GM18508 (cell line): ENCODE measurements around the gene BARD1.
"Not testable (repeated sequence)": the region's sequence is repeated elsewhere in the genome, so short reads cannot be mapped to it uniquely, and the experiment has no call there.

Experiments
- ATAC-seq: cut with Tn5 transposase; IDR thresholded peaks from one replicate; pipeline ENCODE4 v1.9.1; 2021; ENCODE audit warnings: moderate number of reproducible peaks; ENCODE audit not compliant: insufficient read depth, unreplicated experiment

The BARD1 gene

DNA sequence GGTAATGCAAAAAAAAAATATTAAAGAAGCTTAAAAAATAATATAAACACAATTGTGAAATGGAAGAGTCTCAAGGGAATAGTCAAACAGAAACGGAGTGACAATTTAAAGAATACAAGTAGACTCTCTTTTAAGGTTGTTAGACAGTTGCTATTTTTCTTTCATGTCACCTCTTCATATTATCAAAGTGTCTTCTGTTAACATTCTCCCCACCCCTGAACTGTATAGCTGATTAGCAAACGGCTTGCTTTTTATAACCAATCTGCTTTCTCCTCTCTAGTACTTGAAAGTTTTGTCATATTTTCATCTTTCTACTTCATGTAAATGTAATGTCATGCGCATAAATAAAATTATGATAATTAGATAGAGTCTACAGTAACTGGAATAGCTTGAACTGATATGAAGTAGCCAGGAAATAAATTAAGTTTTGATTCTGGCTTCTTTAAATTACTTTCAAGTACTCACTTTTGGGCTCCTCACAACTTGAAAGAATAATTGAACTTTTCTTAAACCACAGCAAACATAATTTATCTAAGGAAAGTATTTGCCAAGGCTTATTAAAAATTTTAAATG lies 37.0 kb downstream of the BARD1 start:
- ATAC-seq = no peak

DNA sequence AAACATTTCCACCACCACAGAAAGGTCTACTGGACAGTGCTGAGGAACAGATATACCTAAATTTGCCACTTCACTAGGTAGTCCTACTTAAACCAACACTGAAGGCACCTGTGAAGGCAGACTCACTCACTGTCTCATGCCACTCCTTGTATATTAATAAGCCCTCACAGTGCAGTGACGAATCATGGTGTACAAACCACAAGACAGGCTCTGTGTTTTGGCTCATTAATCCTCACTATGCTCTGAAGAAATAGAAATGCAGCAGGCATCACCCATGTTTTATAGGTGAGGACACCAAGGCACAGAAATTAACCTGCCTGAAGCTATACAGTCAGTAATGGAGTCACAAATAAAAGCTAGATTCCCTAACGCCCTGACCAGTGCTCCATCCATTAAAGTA lies 44.3 kb downstream of the BARD1 start:
- ATAC-seq = no peak

DNA sequence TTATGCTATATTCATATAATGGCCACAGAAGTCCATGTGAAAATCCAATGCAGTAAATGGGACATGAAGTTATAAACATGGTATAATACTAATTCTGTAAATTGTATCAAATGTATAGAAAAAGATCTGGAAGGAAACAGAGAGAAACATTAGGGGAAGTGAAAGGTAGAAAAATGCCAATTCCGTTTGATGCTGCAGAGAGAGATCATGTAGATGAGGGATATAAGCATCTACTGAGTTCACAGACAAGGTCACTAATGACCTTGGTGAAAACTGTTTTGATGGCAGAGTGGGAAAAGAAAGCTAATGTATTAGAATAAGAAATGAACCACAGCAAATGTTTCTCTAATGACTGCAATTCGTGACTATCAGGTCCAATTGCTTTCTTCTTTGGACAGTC lies 56.0 kb downstream of the BARD1 start:
- no peak for ATAC-seq

DNA sequence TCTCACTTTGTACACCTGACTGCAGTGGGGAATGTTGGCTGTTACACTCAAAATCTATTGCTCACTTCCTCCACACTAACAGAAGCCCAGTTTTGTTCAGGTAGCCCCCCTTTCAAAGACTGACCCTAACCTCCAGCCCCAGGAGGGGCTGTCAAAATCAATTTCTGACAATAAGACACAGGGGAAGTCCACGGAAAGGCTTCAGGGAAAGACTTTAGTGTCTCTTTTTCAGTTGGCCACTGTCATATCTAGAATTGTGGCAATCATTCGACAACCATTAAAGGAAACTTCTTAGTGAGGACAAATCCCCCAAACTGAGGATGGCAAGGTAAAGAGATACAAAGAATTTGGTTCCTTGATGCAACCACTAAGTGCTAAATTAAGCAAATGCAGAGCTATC lies 59.0 kb downstream of the BARD1 start:
- no peak for ATAC-seq

DNA sequence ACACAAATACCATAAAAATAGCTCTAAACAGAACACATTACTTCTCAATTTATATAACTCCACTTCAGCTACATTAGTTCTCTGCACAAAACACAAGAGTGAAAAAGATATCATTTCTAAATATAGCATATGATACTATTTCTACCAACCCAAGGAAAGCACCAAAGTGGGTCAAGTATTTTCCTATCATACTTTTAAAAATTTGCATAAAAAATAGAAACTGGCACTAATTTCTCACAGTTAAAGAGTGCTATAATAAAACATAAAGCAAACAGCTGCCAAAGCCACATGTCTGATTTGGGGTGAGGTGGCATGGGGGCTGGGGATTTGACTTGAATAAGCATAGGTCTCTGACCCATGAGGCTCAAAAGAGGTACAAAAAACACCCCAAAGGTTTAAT lies 61.5 kb downstream of the BARD1 start:
- ATAC-seq = peak; percentile 65

DNA sequence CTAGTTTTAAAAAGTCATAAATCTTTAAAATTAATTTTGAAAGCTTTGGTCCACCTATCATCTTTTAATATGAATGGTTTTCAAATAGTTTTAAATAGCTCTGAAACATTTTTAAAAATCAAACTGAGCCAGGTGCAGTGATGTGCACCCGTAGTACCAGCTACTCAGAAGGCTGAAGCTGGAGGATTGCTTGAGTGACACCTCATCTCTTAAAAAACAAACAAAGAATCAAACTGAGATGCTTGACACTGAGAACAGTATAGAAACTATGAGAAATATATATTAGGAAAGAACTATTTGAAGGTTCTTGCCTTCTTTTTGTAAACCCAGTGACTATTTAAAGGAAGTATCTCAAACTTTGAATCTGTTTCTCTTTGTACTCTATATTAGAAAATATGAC lies 67.4 kb downstream of the BARD1 start:
- no peak for ATAC-seq

DNA sequence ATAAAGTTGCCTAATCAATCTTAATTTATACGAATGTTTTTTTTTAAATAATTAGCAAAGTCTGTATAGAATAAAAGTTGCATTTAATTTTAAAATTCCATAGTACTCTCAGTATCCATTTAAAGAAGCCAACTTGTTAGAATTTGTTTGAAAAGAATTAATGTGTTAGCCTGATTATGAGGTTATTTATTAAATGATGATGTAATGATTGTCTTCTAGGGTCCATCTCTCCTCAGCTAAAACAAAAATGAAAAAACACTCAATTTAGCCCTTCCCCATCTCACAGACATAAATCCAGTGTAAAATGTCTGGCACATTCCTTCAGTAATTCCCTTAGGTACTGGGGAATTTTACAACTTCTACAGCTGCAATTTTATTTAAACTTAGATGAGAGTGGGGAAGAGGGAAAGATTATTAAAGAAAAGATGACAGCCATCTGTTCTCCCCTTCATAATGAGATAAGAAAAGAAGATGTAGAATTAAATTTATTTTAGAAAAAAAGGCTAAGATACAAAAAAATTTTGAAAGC lies 68.6 kb downstream of the BARD1 start:
- ATAC-seq = no peak

DNA sequence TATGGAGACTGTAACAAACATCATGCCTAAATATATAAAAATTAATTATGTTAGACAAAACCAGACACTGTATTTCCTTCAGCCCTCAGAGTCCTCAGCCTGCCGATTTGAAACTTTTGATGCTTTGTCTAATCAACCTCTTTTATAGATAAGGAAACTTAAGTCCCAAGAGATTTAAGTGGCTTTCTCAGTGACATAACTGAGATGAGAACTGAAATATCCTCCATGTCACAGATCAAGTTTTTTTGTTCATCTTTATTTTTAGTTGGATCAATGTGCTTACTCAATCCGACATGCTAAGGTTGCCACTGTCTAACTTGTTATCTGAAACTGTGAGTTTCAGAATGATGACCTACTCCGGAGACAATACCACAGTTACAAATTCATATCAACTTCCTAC lies 72.3 kb downstream of the BARD1 start:
- ATAC-seq = peak; percentile 96

DNA sequence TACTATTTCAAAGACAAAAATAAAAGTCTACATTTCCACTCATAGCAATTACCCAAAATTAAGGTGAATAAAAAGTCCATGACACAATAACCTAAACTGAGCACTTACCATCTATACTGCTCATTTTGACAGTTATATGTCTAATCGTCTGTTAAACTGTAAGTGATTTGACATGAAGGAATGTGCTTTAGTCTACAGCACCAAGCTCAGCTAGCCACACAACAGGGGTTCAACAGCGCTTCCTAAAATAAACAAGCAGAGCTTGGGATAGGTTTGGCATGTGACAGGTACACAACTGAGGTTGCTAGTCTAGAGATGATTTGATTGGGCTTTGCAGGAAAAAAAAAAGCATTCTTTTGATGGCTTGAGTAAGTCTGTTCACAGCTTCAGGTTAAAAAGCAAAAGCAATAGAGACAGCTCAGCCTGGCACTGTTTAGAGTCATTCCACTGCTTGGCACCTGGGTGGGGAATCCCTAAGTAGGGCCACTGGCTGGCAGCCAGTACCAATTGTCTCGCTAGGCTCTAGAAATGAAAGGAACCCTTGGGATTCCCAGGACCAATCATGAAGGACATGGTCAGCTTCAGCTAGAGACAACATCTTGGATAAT lies 78.6 kb downstream of the BARD1 start:
- ATAC-seq = peak; percentile 48

DNA sequence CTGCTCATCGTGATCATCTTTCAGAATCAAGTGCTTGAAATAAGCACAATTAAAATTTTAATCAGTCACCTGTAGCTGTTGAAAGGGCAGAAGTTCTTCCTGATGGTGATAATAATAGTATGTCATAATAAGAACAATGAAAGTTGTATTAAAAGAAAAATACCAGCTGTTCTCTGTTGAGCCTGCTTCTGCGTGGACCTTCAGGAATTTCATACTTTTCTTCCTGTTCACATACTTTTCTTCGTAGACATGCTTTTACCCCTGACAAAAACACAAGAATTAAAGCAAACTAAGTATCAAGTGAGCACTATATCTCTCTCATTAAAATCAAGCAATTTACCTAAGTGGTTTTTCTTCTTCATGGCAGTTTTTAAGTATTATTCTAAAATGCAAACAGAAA lies 79.2 kb downstream of the BARD1 start:
- no peak for ATAC-seq

DNA sequence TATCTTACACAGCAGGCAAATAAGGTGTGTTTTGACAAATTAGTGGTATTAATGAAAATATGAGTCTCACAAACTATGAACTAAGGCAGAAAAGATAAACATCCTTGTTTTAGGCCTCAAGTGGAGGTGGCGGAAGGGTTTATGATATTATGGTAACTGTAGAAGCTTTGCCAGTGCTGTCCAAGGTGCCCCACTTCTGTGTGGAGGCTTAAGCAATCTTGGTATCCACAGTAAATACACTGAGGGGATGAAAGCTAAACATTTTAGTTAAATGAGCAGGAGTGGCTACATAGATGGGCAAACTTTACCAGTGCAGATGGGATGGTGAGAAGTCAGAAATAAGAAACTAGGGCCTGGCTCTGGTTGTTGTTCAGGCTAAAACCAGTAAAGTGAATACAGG lies 84.7 kb downstream of the BARD1 start:
- no peak for ATAC-seq

DNA sequence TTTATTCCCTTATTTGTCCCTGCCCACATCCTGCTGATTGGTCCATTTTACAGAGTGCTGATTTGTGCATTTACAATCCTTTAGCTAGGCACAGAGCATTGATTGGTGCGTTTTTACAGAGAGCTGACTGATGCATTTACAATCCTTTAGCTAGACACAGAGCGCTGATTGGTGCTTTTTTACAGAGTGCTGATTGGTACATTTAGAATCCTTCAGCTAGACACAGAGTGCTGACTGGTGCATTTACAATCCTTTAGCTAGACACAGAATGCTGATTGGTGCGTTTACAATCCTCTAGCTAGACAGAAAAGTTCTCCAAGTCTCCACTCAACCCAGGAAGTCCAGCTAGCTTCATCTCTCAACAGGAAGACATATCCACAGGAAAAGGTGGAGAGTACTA lies 91.6 kb downstream of the BARD1 start:
- not testable (repeated sequence) for ATAC-seq

DNA sequence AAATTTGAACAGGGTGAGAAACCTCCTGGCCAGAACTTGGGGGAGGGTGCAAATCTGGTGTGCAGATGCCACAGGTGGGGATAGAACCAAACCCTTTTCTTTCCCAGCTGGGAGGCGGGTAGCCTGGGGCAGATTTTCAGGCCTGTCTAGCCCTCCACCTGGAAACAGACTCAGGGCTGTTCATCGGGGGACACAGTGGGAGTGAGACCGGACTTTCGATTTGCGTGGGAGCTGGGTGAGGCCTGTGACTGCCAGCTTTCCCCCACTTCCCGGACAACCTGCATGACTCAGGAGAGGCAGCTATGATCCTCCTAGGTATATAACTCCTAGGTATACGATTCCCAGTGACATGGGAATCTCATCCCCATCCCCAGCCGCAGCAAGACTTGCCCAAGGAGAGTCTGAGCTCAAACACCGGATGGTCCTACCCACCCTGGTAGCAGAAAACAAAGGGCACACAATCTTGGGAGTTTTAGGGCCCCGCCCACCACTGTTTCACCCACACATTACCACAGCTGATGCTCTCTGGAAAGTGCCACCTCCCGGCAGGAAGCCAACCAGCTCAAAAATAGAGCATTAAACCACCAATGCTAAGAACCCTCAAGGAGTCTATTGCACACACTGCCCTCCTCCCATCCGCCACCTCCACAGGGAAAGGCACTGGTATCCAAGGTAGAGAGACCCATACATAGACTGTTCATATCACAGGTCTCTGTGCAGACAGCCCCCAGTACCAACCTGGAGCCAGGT lies 92.5 kb downstream of the BARD1 start:
- ATAC-seq = no peak

DNA sequence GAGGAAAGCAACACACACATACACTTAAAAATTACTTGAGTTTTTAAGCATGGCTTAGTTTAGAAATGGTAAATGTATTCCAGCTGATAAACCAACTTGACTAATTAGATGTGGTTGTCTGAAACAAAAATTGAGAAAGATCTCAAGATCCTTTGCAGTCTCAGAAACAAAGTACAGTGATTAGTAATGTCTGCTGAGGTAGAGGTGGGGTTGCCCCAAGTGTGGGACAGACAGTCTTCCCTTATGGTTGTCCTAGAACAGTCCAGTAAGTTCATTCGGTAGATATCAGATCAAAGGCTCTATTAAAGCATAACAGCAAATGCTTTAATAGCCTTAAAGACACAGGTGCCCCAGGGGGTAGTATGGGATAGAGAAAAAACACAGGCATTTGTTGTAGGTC lies 94.5 kb downstream of the BARD1 start:
- no peak for ATAC-seq

DNA sequence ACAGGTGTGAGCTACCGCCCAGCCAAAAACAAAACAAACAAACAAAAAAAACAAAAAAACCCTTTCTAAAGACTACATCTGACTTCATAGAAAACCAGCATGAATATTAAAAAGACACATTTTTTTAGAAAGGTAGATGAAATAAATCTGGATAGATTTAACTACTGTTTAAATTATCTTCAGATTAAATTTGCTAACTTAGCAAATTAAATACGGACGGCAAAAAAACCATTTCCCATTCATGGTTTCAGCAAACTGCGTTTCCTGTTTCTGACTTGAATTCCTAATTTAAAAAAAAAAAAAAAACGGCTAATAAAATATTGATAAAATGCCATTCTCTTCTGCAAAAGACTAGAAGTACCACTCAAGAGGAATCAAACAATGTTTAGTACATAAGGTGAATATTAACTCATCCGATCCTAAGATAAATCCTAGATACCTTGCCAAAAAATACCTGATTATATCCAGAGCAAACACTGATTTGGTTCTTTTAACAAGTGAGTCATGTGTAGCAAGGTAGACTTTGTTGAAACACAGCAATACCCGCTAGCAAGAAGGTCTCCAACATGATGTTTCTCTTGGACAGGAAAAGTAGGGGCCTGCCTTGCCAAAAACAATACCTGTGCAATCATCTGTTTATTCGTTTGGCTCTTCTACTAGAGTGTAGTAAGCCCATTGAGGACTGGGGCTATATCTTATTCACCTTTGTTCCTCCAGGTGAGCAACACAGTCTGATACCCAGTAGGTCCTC lies 96.2 kb downstream of the BARD1 start:
- no peak for ATAC-seq

DNA sequence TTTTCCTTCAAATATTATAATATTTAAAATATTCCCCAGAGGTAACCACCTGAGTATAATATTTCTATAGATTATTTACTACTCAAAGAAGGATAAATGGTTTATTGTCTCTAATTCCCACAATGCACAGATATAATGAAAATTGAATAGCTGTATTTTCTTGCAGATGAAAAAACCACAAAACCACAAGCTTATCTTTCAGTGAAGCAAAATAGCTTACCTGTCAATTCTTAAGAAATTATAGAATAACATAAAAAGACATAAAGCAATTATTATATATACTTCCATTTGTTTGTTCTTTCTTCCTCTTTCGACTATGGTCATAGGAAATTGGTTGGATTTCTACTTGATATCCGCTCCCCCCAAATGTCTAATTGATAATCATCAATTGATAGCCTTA lies 98.8 kb downstream of the BARD1 start:
- no peak for ATAC-seq

DNA sequence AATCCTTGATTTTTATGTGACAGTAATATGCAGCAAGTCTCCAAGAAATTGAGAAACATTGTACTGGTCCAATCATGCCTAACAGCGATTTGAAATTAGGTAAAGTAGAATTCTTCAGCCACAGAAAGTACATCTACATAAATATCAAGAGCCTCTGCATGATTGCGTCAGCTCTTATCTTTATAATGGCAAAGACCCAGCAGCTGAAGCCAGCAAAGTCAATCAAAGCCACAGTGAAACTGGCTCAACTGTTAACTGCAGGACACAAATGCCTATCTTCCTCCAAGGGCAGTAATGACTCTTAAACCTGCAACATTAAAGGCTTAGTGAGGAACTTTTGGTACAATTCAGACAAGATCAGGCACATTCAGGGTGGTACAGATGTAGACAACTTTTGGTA lies 102.5 kb downstream of the BARD1 start:
- no peak for ATAC-seq

DNA sequence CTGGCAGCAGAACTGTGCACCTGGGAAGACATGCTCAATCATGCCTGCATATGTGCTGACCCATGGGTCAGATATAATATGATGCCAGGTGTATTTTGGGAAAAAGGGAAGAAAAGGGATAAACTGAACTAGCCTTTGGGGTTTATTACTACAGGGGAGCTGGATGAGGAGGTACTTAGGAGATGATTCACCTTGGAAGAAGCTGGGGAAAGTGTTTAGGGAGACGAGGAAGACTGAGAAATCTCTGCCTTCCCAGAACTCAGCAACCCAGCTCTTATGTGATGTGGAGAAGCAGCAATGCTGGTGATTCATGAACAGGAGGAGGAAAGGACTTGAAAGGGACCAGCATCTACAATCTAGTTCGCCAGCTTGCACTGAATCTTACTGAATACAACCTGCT lies 110.2 kb downstream of the BARD1 start:
- no peak for ATAC-seq

DNA sequence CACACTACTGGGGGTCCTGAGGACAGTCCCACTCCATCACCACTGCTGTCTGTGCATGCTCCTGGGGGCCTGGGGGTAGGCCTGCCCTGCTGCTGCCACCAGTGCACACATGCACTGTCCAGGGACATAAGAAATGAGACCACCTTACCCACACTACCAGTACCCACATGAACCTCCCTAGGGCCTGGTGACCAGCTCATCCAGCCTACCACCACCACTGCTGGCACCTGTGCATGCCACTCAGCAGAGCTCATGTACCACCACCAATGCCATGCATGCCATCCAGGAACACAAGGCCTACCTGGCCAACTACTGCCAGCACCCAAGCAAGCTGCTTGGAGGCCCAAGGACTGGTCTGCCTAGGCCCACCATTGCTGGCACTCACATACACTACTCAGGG lies 112.8 kb downstream of the BARD1 start:
- no peak for ATAC-seq

DNA sequence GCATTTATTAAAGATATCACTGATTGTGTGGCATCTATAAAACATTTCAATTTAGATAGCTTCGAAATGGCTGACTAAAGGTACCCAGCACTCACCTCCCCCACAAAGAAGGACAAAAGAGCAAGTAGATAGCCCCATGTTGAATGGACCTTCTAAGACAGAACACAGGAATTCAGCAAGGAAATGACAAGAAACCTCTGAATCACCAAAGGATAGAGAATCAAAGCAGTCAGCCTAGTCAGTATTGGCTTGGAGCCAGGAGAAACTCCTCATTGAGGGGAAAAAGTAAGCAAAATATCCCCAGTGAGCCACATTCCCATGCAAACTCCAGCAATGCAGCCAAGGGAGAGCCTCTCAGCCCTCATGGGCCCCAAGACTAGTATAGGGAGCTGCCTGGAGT lies 113.7 kb downstream of the BARD1 start:
- ATAC-seq = no peak

DNA sequence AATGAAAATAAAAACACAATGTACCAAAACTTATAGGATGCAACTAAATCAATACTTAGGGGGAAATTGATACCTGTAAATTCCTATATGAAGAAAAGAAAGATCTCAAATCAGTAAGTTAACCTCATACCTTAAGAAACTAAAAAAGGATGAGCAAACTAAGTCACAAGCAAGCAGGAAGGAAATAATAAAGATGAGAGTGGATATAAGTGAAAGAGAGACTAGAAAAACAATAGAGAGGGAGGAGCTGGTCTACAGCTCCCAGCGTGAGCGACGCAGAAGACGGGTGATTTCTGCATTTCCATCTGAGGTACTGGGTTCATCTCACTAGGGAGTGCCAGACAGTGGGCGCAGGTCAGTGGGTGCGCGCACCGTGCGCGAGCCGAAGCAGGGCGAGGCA lies 125.9 kb downstream of the BARD1 start:
- ATAC-seq = peak; percentile 69
